ENCODE results near the gene GPNMB.

- TF ChIP-seq CTCF (conservative IDR thresholded peaks at IDR 0.05) (no peak), EZH2 (IDR thresholded peaks at IDR 0.05; ENCODE audit: low read depth) (no peak)
Observed at GRCh38 chr7:23205909-23206767, 40.4 kb upstream of the GPNMB start.
